ENCODE data around the gene UBE2F.

Gene UBE2F

DNA sequence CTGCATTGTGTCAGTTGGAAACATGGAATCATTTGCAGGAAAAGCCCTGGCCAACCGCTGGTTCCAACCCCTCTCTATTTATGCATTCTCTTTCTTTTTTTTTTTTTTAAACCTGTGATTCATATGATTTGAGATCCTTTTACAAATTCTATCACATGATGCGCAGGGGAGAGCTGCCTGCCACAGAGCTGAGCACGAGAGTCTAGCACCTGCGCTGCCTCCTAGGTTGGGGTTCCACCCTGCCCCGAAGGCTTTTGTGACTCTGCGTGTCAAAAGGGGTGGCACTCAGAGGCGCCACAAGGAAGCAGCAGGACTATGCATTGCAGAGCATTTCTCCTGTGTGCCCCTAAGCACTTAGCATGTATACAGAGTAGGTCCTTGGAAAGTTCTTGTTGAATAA, 116.0 kb downstream of the UBE2F start:
- TF ChIP-seq, protein P1, sequence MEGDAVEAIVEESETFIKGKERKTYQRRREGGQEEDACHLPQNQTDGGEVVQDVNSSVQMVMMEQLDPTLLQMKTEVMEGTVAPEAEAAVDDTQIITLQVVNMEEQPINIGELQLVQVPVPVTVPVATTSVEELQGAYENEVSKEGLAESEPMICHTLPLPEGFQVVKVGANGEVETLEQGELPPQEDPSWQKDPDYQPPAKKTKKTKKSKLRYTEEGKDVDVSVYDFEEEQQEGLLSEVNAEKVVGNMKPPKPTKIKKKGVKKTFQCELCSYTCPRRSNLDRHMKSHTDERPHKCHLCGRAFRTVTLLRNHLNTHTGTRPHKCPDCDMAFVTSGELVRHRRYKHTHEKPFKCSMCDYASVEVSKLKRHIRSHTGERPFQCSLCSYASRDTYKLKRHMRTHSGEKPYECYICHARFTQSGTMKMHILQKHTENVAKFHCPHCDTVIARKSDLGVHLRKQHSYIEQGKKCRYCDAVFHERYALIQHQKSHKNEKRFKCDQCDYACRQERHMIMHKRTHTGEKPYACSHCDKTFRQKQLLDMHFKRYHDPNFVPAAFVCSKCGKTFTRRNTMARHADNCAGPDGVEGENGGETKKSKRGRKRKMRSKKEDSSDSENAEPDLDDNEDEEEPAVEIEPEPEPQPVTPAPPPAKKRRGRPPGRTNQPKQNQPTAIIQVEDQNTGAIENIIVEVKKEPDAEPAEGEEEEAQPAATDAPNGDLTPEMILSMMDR (IDR thresholded peaks at IDR 0.05; ENCODE audit: extremely low read depth, missing control alignments) = no peak
- no peak for DNase-seq (ENCODE audit: low spot score)

DNA sequence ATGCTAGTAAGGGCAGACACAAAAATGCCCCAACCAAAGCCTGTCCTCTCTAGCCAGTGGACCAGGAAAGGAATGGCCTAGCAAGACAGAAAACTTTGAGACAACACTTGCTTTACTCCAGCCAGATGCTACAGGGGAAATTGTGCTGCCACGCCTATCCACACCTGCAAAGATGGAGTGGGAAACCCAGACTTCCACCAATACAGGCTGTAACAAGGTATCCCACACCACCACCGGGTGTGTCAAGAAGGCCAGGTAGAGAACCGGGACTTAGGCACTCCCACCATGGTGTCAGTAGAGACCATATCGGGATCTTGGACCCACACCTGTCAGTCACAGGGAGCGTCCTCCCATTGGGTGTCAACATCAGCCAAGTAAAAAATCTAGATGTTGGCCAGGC, 117.1 kb downstream of the UBE2F start:
- DNase-seq (ENCODE audit: low spot score) = no peak
- TF ChIP-seq, protein P1 (IDR thresholded peaks at IDR 0.05; ENCODE audit: extremely low read depth, missing control alignments) = no peak

DNA sequence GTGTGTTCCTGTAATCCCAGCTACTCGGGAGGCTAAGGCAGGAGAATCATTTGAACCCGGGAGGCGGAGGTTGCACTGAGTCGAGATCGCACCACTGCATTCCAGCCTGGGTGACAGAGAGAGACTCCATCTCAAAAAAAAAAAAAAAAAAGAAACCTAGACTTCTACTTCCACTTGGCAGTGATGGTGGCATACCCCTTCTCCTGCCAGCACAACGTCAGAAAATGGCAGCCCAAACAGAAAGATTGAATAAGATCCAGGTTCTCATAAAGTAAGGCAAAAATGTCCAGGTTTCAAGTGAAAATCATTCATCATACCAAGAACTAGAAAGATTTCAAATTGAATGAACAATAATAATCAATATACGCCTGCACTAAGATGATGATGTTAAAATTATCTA, 117.9 kb downstream of the UBE2F start:
- TF ChIP-seq, protein P1 (IDR thresholded peaks at IDR 0.05; ENCODE audit: extremely low read depth, missing control alignments) = no peak
- DNase-seq (ENCODE audit: low spot score) = no peak

DNA sequence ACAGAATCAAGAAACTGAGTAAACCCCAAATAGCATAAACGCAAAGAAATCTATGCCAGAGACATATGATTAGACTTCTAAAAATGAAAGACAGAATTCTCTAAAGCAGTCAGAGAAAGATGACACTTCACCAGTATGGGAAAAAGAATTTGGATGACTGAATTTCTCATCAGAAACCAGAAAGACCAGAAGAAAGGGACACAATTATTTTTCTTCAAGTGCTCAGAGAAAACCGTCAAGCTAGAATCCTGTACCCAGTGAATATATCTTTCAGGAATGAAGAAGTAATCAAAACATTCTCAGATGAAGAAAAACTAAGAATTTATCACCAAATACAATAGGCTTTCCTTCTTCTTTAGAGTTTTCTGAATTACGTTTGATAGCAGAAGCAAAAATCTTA, 119.1 kb downstream of the UBE2F start:
- TF ChIP-seq, protein P1 (IDR thresholded peaks at IDR 0.05; ENCODE audit: extremely low read depth, missing control alignments) = no peak
- no peak for DNase-seq (ENCODE audit: low spot score)

DNA sequence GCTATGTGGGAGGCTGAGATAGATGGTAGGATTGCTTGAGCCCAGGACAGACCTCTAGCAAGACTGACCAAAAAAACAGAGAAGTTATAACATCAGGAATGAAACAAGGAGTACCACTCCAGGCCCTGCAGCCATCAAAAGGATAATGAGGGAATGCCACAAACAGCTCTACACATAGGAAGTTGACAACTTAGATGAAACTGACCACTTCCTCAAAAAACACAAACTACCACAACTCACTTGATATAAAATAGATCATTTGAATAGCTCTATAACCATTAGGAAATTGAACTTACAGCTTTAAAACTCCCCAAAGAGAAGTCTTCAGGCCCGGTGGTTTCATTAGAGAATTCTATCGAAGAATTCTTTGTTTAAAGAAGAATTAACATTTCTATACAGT, 120.4 kb downstream of the UBE2F start:
- DNase-seq (ENCODE audit: low spot score) = no peak
- TF ChIP-seq, protein P1 (IDR thresholded peaks at IDR 0.05; ENCODE audit: extremely low read depth, missing control alignments) = no peak

GRCh38 chr2:238090887-238091286, 124.1 kb downstream of the UBE2F start:
- TF ChIP-seq, protein P1 (IDR thresholded peaks at IDR 0.05; ENCODE audit: extremely low read depth, missing control alignments) = no peak
- no peak for DNase-seq (ENCODE audit: low spot score)

GRCh38 chr2:238091436-238092060, 124.7 kb downstream of the UBE2F start:
- DNase-seq (ENCODE audit: low spot score) = no peak

More at GRCh38 chr2:238091436-238092060, 124.7 kb downstream of the UBE2F start:
- TF ChIP-seq, protein P1 (IDR thresholded peaks at IDR 0.05; ENCODE audit: extremely low read depth, missing control alignments) = no peak

Measured in GM20000 (cell line).